Measurements from ENCODE around the gene ASPSCR1. TPM values are rescaled to one million over a fixed set of nuclear protein-coding genes. Genes with fewer than 3 reads are reported as not detected.

ASPSCR1 gene
- total and polyA plus RNA-seq, 2 of the 13 experiments (the other 11 are each of a cell fraction or from before 2014, with no cell fraction given), result 274 to 314 TPM

DNA sequence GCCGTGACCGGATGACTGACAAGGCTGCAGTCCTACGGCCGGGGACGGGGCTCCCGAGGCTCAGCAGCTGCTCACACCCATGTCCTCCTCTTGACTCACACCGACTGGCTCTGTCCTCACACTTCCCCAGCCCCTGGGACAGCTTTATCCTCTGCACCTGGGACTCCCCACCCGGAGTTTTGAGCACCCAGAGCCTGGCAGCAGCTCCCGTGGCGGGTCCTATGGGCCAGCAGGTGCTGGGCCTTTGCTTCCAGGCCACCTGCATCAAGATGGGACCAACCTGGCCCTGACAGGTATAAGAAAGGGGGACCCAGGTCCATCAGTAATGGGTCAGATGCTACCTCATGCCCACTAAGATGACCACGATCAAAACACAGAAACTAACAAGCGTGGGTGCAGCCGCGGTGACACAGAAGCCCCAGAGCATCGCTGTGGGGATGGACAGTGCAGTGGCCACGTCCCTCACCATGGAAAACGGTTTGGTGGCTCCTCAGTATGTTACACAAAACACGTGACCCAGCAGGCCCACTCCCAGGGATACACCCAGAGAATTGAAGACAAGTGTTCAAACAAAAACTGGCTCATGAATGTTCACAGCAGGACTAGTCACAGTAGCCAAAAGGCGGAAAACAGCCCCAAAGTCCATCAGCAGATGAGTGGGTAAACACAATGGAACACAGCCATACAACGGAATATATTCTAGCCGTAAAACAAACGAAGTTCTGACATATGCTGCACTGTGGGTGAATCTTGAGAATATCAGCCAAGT is 13.2 kb upstream of the ASPSCR1 start (continued):
- TF ChIP-seq, protein P1, sequence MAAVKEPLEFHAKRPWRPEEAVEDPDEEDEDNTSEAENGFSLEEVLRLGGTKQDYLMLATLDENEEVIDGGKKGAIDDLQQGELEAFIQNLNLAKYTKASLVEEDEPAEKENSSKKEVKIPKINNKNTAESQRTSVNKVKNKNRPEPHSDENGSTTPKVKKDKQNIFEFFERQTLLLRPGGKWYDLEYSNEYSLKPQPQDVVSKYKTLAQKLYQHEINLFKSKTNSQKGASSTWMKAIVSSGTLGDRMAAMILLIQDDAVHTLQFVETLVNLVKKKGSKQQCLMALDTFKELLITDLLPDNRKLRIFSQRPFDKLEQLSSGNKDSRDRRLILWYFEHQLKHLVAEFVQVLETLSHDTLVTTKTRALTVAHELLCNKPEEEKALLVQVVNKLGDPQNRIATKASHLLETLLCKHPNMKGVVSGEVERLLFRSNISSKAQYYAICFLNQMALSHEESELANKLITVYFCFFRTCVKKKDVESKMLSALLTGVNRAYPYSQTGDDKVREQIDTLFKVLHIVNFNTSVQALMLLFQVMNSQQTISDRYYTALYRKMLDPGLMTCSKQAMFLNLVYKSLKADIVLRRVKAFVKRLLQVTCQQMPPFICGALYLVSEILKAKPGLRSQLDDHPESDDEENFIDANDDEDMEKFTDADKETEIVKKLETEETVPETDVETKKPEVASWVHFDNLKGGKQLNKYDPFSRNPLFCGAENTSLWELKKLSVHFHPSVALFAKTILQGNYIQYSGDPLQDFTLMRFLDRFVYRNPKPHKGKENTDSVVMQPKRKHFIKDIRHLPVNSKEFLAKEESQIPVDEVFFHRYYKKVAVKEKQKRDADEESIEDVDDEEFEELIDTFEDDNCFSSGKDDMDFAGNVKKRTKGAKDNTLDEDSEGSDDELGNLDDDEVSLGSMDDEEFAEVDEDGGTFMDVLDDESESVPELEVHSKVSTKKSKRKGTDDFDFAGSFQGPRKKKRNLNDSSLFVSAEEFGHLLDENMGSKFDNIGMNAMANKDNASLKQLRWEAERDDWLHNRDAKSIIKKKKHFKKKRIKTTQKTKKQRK (IDR thresholded peaks at IDR 0.05; ENCODE audit: low read length), result no peak
- TF ChIP-seq RXRB (CRISPR knock-in tag; IDR thresholded peaks at IDR 0.05; ENCODE audit: borderline replicate concordance) (no peak), MEIS1 (CRISPR knock-in tag; IDR thresholded peaks at IDR 0.05; ENCODE audit: borderline replicate concordance) (no peak), ZFP36L1 (CRISPR knock-in tag; IDR thresholded peaks at IDR 0.05) (no peak), NFE2L1 (CRISPR knock-in tag; IDR thresholded peaks at IDR 0.05; ENCODE audit: borderline replicate concordance) (peak; percentile 63; the same call in 1 of the 2 replicates), FOXA3 (CRISPR knock-in tag; IDR thresholded peaks at IDR 0.05) (peak; percentile 76), ZBTB1 (CRISPR knock-in tag; IDR thresholded peaks at IDR 0.05; ENCODE audit: borderline replicate concordance) (no peak), DR1 (CRISPR knock-in tag; IDR thresholded peaks at IDR 0.05) (no peak), EP300 (IDR thresholded peaks at IDR 0.05; ENCODE audit: low read depth in 2 of 2, low read length in 2 of 2) (no peak), EP300 (CRISPR knock-in tag; IDR thresholded peaks at IDR 0.05; ENCODE audit: borderline replicate concordance) (no peak), AGO1 (IDR thresholded peaks at IDR 0.05; ENCODE audit: low read depth, low read length, poor library complexity, severe bottlenecking) (peak; percentile 66), NPAS2 (CRISPR knock-in tag; IDR thresholded peaks at IDR 0.05; ENCODE audit: borderline replicate concordance) (no peak), ZNF83 (CRISPR knock-in tag; IDR thresholded peaks at IDR 0.05; ENCODE audit: borderline replicate concordance) (no peak)
- TF ChIP-seq, protein P2, sequence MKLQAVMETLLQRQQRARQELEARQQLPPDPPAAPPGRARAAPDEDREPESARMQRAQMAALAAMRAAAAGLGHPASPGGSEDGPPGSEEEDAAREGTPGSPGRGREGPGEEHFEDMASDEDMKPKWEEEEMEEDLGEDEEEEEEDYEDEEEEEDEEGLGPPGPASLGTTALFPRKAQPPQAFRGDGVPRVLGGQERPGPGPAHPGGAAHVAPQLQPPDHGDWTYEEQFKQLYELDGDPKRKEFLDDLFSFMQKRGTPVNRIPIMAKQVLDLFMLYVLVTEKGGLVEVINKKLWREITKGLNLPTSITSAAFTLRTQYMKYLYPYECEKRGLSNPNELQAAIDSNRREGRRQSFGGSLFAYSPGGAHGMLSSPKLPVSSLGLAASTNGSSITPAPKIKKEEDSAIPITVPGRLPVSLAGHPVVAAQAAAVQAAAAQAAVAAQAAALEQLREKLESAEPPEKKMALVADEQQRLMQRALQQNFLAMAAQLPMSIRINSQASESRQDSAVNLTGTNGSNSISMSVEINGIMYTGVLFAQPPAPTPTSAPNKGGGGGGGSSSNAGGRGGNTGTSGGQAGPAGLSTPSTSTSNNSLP (IDR thresholded peaks at IDR 0.05; ENCODE audit: low read depth, low read length), result no peak
- TF ChIP-seq, protein P3, sequence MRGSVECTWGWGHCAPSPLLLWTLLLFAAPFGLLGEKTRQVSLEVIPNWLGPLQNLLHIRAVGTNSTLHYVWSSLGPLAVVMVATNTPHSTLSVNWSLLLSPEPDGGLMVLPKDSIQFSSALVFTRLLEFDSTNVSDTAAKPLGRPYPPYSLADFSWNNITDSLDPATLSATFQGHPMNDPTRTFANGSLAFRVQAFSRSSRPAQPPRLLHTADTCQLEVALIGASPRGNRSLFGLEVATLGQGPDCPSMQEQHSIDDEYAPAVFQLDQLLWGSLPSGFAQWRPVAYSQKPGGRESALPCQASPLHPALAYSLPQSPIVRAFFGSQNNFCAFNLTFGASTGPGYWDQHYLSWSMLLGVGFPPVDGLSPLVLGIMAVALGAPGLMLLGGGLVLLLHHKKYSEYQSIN (CRISPR knock-in tag; IDR thresholded peaks at IDR 0.05; ENCODE audit: borderline replicate concordance), result no peak
- TF ChIP-seq, protein P4, sequence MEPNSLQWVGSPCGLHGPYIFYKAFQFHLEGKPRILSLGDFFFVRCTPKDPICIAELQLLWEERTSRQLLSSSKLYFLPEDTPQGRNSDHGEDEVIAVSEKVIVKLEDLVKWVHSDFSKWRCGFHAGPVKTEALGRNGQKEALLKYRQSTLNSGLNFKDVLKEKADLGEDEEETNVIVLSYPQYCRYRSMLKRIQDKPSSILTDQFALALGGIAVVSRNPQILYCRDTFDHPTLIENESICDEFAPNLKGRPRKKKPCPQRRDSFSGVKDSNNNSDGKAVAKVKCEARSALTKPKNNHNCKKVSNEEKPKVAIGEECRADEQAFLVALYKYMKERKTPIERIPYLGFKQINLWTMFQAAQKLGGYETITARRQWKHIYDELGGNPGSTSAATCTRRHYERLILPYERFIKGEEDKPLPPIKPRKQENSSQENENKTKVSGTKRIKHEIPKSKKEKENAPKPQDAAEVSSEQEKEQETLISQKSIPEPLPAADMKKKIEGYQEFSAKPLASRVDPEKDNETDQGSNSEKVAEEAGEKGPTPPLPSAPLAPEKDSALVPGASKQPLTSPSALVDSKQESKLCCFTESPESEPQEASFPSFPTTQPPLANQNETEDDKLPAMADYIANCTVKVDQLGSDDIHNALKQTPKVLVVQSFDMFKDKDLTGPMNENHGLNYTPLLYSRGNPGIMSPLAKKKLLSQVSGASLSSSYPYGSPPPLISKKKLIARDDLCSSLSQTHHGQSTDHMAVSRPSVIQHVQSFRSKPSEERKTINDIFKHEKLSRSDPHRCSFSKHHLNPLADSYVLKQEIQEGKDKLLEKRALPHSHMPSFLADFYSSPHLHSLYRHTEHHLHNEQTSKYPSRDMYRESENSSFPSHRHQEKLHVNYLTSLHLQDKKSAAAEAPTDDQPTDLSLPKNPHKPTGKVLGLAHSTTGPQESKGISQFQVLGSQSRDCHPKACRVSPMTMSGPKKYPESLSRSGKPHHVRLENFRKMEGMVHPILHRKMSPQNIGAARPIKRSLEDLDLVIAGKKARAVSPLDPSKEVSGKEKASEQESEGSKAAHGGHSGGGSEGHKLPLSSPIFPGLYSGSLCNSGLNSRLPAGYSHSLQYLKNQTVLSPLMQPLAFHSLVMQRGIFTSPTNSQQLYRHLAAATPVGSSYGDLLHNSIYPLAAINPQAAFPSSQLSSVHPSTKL (CRISPR knock-in tag; IDR thresholded peaks at IDR 0.05), result peak; percentile 57; the same call in 1 of the 2 replicates
- TF ChIP-seq, protein P5, sequence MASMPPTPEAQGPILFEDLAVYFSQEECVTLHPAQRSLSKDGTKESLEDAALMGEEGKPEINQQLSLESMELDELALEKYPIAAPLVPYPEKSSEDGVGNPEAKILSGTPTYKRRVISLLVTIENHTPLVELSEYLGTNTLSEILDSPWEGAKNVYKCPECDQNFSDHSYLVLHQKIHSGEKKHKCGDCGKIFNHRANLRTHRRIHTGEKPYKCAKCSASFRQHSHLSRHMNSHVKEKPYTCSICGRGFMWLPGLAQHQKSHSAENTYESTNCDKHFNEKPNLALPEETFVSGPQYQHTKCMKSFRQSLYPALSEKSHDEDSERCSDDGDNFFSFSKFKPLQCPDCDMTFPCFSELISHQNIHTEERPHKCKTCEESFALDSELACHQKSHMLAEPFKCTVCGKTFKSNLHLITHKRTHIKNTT (CRISPR knock-in tag; IDR thresholded peaks at IDR 0.05), result no peak
